ENCODE results near the gene NTN5.

- TF ChIP-seq, protein P1, sequence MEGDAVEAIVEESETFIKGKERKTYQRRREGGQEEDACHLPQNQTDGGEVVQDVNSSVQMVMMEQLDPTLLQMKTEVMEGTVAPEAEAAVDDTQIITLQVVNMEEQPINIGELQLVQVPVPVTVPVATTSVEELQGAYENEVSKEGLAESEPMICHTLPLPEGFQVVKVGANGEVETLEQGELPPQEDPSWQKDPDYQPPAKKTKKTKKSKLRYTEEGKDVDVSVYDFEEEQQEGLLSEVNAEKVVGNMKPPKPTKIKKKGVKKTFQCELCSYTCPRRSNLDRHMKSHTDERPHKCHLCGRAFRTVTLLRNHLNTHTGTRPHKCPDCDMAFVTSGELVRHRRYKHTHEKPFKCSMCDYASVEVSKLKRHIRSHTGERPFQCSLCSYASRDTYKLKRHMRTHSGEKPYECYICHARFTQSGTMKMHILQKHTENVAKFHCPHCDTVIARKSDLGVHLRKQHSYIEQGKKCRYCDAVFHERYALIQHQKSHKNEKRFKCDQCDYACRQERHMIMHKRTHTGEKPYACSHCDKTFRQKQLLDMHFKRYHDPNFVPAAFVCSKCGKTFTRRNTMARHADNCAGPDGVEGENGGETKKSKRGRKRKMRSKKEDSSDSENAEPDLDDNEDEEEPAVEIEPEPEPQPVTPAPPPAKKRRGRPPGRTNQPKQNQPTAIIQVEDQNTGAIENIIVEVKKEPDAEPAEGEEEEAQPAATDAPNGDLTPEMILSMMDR (conservative IDR thresholded peaks at IDR 0.05) = no peak
- no peak for TF ChIP-seq EZH2 (IDR thresholded peaks at IDR 0.05; ENCODE audit: low read depth)
Observed at GRCh38 chr19:48696353-48697010, 23.7 kb upstream of the NTN5 start.
